Fibroblast of lung (primary cell): ENCODE results near the gene CABLES2. TPM values are rescaled to one million over a fixed set of nuclear protein-coding genes. Genes with fewer than 3 reads are reported as not detected.

Source experiments
- DNase-seq, 2 donors: peaks; one replicate each; pipeline versions ENCODE4 v3.0.0 to v3.0.0-alpha.2; 2010; ENCODE audit warnings: low read depth in 2 of 2
- H2AFZ ChIP-seq: 2 replicates; pipeline ENCODE4 v1.5.1; 2012; ENCODE audit warnings: low read length, control low read depth, inconsistent platforms
- H3K27ac ChIP-seq: 2 replicates; pipeline ENCODE4 v1.5.1; 2011; ENCODE audit warnings: low read length, control low read depth; ENCODE audit not compliant: insufficient read depth
- H3K27me3 ChIP-seq: 2 replicates; pipeline ENCODE4 v1.5.1; 2011; ENCODE audit warnings: mild to moderate bottlenecking, low read length; ENCODE audit not compliant: control insufficient read depth, insufficient read depth
- H3K36me3 ChIP-seq: 2 replicates; pipeline ENCODE4 v1.5.1; 2011; ENCODE audit warnings: low read length; ENCODE audit not compliant: control insufficient read depth, insufficient read depth
- H3K4me1 ChIP-seq: 2 replicates; pipeline ENCODE4 v1.5.1; 2011; ENCODE audit warnings: low read length; ENCODE audit not compliant: control insufficient read depth, insufficient read depth; ENCODE audit errors: extremely low read depth
- H3K4me2 ChIP-seq: 2 replicates; pipeline ENCODE4 v1.5.1; 2011; ENCODE audit warnings: low read length, control low read depth; ENCODE audit not compliant: insufficient read depth; ENCODE audit errors: extremely low read depth
- H3K4me3 ChIP-seq, 4 experiments: fragments of 200-600 bp in 1 of 4; sonication (generic) in 1 of 4; replicated peaks in 1 of 4; 2 replicates each; pipeline ENCODE4 v1.5.1; 2011 to 2016; ENCODE audit warnings: low read length in 4 of 4, low read depth in 3 of 4, mild to moderate bottlenecking in 3 of 4, control low read depth in 2 of 4, inconsistent platforms in 1 of 4, mixed read lengths in 1 of 4; ENCODE audit not compliant: insufficient read depth in 1 of 4; ENCODE audit errors: control extremely low read depth in 1 of 4
- H3K79me2 ChIP-seq: 2 replicates; pipeline ENCODE4 v1.5.1; 2012; ENCODE audit warnings: mild to moderate bottlenecking, low read length, inconsistent platforms; ENCODE audit not compliant: control insufficient read depth, insufficient read depth
- H3K9ac ChIP-seq: 2 replicates; pipeline ENCODE4 v1.5.1; 2011; ENCODE audit warnings: mild to moderate bottlenecking, low read length, control low read depth; ENCODE audit not compliant: insufficient read depth
- H3K9me3 ChIP-seq: 2 replicates; pipeline ENCODE4 v1.5.1; 2012; ENCODE audit warnings: low read depth, low read length; ENCODE audit not compliant: control insufficient read depth, insufficient read depth
- H4K20me1 ChIP-seq: 2 replicates; pipeline ENCODE4 v1.5.1; 2011; ENCODE audit warnings: low read length; ENCODE audit not compliant: control insufficient read depth, insufficient read depth; ENCODE audit errors: extremely low read depth
- CTCF ChIP-seq, 2 donors: IDR thresholded peaks in 1 of 2; conservative IDR thresholded peaks in 1 of 2; 1 replicate in 1 of 2; 2 replicates in 1 of 2; pipeline ENCODE4 v1.5.1; 2011 to 2012; ENCODE audit warnings: low read length in 2 of 2, control low read depth in 1 of 2, inconsistent platforms in 1 of 2, low read depth in 1 of 2, mild to moderate bottlenecking in 1 of 2
- EZH2 ChIP-seq: IDR thresholded peaks from 2 replicates; pipeline ENCODE4 v1.5.1; 2012; ENCODE audit warnings: low read length, control low read depth, mild to moderate bottlenecking; ENCODE audit errors: missing control alignments
- polyA plus RNA-seq, 2 donors: library from polyadenylated mRNA; depleted of rRNA in 1 of 2; stranded (reverse) in 1 of 2; unstranded in 1 of 2; fragments of >200 nt; gene quantifications; 2 replicates each; pipeline ENCODE4 v1.2.1, GENCODE V29; 2011 to 2012; ENCODE audit warnings: missing spikeins in 1 of 2
- total RNA-seq: library from RNA; depleted of rRNA; stranded (reverse); fragments of >200 nt; gene quantifications from 2 replicates; pipeline ENCODE4 v1.2.1, GENCODE V29; 2014

The CABLES2 gene
- total and polyA plus RNA-seq, 2 donors (not counting 1 experiment from before 2014, with no cell fraction given): 0.66 to 2.9 TPM

- H3K27me3 ChIP-seq: no peaks in the 10 kb centered on the region
- no peaks in the 10 kb centered on the region for H3K4me1 ChIP-seq
- no peak for TF ChIP-seq CTCF (conservative IDR thresholded peaks at IDR 0.05 in 1 of 2, IDR thresholded peaks at IDR 0.05 in 1 of 2; ENCODE audit: low read depth in 1 of 2, low read length in 2 of 2)
- no peak for TF ChIP-seq EZH2
- H3K9me3 ChIP-seq: no peaks in the 10 kb centered on the region
- no peaks in the 10 kb centered on the region for H4K20me1 ChIP-seq
- H3K36me3 ChIP-seq: no peaks in the 10 kb centered on the region
- no peak overlapping the region for H3K9ac ChIP-seq
- no peak for DNase-seq
- H3K27ac ChIP-seq: no peak overlapping the region
- no peak overlapping the region for H3K4me3 ChIP-seq
- no peak overlapping the region for H3K4me2 ChIP-seq
- H3K79me2 ChIP-seq: no peaks in the 10 kb centered on the region
- H2AFZ ChIP-seq: no peak overlapping the region
Observed at GRCh38 chr20:62416651-62417637, 9.9 kb upstream of the CABLES2 start.

- H3K27ac ChIP-seq: no peak overlapping the region
- DNase-seq: no peak
- H3K9ac ChIP-seq: no peak overlapping the region
- H3K9me3 ChIP-seq: no peaks in the 10 kb centered on the region
- H3K79me2 ChIP-seq: no peaks in the 10 kb centered on the region
- TF ChIP-seq CTCF (conservative IDR thresholded peaks at IDR 0.05 in 1 of 2, IDR thresholded peaks at IDR 0.05 in 1 of 2; ENCODE audit: low read depth in 1 of 2, low read length in 2 of 2) (no peak), EZH2 (no peak)
- H4K20me1 ChIP-seq: no peaks in the 10 kb centered on the region
- no peaks in the 10 kb centered on the region for H3K4me1 ChIP-seq
- H3K27me3 ChIP-seq: no peaks in the 10 kb centered on the region
- no peaks in the 10 kb centered on the region for H3K36me3 ChIP-seq
- no peak overlapping the region for H3K4me2 ChIP-seq
- H2AFZ ChIP-seq: no peak overlapping the region
- no peak overlapping the region for H3K4me3 ChIP-seq
Observed at GRCh38 chr20:62415354-62416111, 8.4 kb upstream of the CABLES2 start.

DNA sequence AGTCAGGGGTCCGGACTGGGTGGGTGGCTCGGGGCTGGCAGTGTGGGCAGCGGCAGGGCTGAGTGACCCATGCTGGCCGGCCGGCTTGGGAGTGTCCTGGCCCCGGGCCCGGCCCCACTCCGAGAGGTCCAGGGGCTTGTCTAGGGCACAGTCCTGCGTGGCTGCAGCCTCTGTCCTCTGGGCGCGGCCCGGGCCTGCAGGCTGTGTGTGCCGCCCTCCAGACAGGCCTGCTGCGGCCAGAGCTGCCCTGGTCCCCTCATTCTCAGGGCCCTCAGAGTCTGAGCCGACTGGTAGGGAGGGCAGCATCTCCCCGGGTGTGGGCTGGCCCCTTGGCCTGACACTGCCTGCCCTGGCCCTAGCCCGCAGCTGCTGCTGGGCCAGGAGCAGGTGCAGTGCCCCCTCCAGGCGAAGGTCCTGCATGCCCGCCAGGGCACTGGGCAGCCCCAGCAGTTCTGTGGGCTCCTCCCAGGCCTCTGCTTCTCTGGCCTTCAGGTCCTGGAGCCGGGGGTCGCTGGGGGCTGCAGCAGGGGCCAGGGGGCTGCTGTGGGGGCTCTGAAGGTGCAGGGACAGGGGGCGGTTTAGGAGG is 6.9 kb upstream of the CABLES2 start:
- Histone ChIP-seq H3K9me3 (no peaks in the 10 kb centered on the region), H3K4me3 (no peak overlapping the region), H3K9ac (no peak overlapping the region), H3K4me2 (no peak overlapping the region), H3K27ac (no peak overlapping the region), H3K27me3 (no peaks in the 10 kb centered on the region), H2AFZ (no peak overlapping the region), H3K79me2 (no peaks in the 10 kb centered on the region), H3K4me1 (no peaks in the 10 kb centered on the region), H3K36me3 (no peaks in the 10 kb centered on the region), H4K20me1 (no peaks in the 10 kb centered on the region)
- DNase-seq: no peak
- TF ChIP-seq EZH2 (no peak), CTCF (conservative IDR thresholded peaks at IDR 0.05 in 1 of 2, IDR thresholded peaks at IDR 0.05 in 1 of 2; ENCODE audit: low read depth in 1 of 2, low read length in 2 of 2) (no peak)
